SW480 (cell line): ENCODE results near the gene UIMC1.
"Not testable (repeated sequence)": the region's sequence is repeated elsewhere in the genome, so short reads cannot be mapped to it uniquely, and the experiment has no call there.

ENCODE experiments used
- DNase-seq: peaks from one replicate; pipeline ENCODE4 v3.0.0-alpha.2; 2016; ENCODE audit warnings: low spot score

Gene UIMC1

DNA sequence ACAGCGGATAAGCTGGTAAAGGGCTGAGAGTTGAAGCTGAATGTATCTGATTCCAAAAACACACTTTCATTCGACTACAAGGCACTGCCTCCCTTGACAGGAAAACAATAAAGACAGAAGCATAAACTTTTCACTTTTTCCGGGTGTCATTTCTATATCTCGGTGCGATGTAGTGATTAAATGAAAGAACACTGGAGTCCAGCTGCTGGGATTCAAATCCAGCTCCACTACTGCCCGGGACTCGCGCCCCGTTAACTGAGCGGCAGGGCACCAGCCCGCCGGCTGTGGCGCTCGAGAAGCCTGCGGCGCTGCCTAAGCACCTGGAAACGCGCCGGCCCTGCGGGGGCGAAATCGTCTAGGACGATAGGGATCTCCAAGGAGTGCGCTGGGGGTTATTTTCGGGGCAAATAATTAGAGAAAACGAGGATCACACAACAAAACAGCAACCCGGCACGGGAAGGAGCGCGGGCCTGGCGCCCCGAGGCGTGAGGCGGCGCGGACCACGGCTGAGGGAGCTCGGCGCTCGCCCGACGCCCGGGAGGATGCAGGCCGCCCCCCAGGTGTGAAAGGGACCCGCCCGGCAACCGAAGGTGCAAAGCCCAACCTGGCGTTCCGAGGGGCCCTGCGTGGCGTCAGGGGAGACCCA lies 837 bp downstream of the UIMC1 start:
- peak; percentile 78 for DNase-seq

- DNase-seq, result no peak
Measured at GRCh38 chr5:177004961-177005360, 1.6 kb downstream of the UIMC1 start.

DNA sequence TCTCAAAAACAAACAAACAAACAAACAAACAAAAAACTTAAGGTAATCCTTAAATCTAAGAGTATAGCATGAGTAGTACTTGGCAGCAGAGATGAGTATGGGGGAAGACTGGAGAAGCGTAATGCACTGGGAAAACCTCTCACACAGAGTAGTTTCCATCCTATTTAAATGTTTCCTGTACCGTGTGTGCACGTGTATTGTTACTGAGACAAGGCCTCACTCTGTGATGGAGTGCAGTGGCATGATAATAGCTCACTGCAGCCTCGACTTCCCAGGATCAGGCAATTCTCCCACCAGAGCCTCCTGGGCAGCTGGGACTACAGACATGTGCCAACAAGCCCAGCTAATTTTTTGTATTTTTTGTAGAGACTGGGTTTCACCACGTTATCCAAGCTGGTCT lies 2.9 kb downstream of the UIMC1 start:
- DNase-seq, result no peak

DNA sequence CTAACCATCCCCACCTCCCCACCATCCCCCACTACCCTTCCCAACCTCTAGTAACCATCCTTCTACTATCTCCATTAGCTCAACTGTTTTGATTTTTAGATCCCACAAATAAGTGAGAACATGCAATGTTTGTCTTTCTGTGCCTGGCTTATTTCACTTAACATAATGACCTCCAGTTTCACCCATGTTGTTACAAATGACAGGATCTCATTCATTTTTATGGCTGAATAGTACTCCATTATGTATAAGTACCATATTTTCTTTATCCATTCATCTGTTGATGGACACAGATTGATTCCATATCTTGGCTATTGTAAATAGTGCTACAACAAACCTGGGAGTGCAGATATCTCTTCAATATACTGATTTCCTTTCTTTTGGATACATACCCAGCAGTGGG lies 7.1 kb downstream of the UIMC1 start:
- not testable (repeated sequence) for DNase-seq

DNA sequence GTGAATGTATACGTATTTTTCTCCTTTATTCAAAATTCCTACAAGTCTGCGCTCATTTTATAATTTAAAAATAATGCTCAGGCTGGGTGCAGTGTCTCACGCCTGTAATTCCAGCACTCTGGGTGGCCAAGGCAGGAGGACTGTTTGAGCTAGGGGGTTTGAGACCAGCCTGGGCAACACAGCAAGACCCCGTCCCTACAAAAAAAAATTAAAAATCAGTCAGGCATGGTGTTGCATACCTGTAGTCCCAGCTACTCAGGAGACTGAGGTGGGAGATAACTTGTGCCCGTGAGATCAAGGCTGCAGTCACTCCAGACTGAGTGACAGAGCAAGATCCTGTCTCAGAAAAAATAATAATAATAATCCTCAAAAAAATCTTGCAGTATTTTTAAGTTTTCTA lies 7.8 kb downstream of the UIMC1 start:
- DNase-seq, result no peak

DNA sequence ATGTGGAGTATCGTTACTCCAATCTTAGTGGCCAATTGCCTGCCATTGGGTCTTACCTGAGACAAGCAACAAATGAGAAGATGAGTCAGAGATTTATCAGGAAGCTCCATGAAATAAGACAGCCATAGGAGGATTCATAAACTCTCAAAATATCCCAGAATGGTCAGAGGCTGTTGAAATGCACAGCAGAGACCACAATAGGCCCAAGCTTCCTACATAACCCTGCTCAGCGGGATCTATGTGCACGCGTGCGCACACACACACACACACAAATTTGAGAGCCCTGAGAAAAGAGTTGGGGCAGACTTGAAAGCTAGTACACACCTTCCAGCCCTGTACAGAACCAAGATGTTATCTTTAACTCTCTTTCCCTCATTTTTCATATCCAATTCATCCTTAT lies 9.8 kb downstream of the UIMC1 start:
- no peak for DNase-seq

DNA sequence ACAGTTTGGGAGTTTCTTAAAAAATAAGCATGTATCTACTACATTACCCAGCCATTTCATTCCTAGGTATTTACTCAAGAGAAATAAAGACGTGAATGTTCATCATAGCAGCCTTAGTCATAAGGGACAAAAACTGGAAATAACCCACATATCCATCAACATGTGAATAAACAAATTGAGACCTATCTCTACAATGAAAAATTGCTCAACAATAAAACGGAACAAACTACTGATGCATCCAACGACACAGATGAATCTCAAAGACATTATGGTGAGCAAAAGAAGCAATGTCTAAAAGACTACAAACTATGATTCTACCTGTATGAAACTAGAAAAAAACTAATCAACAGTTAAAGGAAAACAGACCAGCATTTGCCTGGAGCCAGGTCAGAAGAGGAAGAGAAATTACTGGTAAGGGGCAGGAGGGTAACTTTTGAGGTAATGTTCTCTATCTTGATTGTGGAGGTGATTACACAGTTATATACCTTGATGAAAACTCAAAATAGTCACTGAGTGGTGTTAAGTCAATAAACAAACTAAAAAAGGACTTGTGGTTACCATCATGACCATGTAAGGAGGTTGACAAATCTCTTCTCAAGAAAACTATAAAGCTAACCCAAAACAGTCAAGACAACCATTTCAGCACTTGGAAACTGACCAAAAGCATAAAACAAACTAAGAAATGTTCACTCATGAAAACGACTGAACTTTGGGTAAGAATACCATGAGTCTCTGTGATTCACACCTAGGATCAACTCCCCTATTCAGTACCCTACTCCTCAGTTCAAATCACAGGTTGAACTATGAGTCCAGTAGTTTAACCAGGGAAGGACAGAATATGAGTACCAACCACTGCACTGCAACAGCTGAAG lies 10.4 kb downstream of the UIMC1 start:
- no peak for DNase-seq

- no peak for DNase-seq
Measured at GRCh38 chr5:176995122-176995490, 11.5 kb downstream of the UIMC1 start.

GRCh38 chr5:176994460-176995121 lies 12.0 kb downstream of the UIMC1 start:
- no peak for DNase-seq

DNA sequence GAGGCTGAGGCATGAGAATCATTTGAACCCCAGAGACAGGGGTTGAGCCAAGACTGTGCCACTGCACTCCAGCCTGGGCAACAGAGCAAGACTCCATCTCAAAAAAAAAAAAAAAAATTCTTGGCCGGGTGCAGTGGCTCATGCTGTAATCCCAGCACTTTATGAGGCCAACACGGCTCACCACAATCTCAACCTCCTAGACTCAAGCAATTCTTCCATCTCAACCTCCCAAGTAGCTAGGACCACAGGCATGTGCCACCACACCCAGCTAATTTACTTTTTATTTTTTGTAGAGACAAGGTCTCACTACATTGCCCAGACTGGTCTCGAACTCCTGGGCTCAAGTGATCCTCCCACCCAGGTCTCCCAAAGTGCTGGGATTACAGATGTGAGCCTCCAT lies 13.5 kb downstream of the UIMC1 start:
- not testable (repeated sequence) for DNase-seq

DNA sequence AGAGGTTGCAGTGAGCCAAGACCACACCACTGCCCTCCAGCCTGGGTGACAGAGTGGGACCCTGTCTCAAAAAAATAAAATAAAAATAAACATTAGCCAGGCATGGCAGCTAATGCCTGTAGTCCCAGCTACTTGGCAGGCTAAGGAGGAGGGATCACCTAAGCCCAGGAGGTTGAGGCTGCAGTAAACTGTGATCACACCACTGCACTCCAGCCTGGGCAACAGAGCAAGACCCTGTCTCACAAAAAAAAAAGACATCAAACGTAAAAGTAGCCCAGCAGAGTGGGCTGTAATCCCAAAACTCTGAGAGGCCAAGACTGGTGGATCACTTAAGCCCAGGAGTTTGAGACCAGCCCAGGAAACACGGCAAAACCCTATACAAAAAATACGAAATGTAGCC lies 19.0 kb downstream of the UIMC1 start:
- no peak for DNase-seq

DNA sequence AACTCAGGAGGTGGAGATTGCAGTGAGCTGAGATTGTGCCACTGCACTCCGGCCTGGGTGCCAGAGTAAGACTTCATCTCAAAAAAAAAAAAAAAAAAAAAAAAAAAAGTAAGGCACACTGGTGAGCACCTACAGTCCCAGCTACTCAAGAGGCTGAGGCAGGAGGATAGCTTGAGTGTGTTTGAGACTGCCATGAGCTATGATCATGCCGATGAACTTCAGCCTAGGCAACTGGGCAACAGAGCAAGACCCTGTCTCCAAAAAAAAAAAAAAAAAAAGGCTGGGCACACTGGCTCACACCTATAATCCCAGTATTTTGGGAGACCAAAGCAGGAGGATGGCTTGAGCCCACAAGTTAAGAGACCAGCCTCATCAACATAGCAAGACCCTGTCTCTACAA lies 20.3 kb downstream of the UIMC1 start:
- no peak for DNase-seq

DNA sequence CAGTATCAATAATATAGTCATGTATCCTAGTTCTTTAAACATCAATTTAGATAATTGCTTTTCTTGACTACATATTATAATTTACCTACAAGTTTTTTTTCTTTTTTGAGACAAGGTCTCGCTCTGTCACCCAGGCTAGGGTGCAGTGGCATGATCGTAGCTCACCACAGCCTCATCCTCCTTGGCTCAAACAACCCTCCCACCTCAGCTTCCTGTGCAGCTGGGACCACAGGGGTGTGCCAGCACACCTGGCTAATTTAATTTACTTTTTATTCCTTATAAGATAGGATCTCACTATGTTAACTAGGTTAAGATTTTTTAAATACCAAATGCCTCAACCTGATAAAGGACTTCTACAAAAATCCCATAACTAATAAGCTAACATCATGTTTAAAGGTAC lies 21.1 kb downstream of the UIMC1 start:
- no peak for DNase-seq

- DNase-seq, result not testable (repeated sequence)
Measured at GRCh38 chr5:176984176-176984575, 22.4 kb downstream of the UIMC1 start.

DNA sequence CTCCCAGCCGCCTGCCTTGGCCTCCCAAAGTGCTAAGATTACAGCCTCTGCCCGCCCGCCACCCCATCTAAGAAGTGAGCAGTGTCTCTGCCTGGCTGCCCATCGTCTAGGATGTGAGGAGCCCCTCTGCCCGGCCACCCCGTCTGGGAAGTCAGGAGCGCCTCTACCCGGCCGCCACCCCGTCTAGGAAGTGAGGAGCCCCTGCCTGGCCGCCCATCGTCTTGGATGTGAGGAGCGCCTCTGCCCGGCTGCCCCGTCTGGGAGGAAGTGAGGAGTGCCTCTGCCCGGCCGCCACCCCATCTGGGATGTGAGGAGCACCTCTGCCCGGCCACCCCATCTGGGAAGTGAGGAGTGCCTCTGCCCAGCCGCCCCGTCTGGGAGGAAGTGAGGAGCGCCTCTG lies 23.0 kb downstream of the UIMC1 start:
- not testable (repeated sequence) for DNase-seq

DNA sequence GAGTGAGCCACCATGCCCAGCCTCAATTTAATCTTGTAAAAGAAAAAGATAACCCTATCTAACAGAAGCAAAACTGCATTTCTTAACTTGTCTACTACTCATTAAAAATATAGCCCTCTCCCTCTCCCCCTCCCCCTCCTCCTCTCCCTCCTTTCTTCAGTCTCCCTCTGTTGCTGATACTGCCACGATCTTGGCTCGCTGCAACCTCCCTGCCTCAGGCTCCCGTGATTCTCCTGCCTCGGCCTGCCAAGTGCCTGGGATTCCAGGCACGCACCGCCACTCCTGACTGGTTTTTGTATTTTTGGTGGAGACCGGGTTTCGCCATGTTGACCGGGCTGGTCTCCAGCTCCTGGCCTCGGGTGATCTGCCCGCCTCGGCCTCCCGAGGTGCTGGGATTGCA lies 23.5 kb downstream of the UIMC1 start:
- not testable (repeated sequence) for DNase-seq

DNA sequence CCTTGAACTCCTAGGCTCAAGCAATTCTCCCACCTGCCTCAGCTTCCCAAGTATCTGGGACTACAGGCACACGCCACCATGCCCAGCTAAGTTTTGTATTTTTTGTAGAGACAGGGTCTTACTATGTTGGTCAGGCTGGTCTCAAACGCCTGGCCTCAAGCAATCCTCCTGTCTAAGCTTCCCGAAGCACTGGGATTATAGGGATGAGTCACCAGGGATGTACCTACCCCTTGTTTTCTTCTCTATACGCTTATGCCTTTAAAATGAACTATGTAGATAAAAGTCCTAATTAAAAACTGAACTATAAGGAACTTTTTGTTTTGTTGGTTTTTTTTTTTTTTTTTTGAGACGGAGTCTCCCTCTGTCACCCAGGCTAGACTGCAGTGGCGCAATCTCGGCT lies 25.8 kb downstream of the UIMC1 start:
- DNase-seq, result no peak

- no peak for DNase-seq
Measured at GRCh38 chr5:176979669-176980068, 26.9 kb downstream of the UIMC1 start.

DNA sequence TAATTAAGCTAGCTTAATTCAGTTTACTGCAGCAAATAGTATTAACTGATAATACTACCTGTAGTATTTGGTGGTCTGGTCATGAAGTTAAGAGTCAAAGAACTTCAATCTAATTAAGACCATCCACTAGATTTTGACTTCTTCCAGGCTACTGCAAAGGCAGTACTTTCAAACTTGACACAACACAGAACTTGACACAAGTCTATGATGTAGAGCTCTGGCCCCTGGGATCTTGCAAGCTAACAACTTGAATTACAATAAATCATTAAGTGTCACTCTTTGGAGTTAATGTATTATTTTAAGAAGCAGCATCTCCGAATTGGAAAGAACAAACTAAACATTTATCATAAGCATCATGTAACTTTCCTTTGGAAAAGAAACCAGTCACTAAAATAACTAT lies 40.9 kb downstream of the UIMC1 start:
- DNase-seq, result no peak

GRCh38 chr5:176959051-176959450 lies 47.5 kb downstream of the UIMC1 start:
- DNase-seq, result peak; percentile 82

DNA sequence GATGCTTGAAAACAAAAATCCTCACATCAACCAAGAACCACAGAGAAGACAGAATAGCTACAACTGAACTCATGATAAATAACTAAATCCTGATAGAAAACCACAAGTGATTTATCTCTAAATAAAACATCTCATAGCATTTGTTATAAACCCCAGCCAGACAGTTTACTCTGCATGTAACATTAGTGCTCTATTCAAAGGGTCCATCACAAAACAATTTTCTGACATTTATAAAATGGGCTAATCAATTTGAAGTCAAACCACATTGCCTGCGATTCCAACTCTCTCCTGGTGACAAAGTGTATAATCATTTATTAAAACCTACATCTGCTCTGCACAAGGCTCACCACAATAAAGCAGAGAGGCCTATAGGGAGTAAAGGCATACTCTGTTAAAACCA lies 49.8 kb downstream of the UIMC1 start:
- DNase-seq, result no peak

GRCh38 chr5:176955895-176956294 lies 50.7 kb downstream of the UIMC1 start:
- DNase-seq, result no peak

- no peak for DNase-seq
Measured at GRCh38 chr5:176954050-176954449, 52.5 kb downstream of the UIMC1 start.
